ENCODE results near the gene PPP2R5A.
"Not testable (repeated sequence)": the region's sequence is repeated elsewhere in the genome, so short reads cannot be mapped to it uniquely, and the experiment has no call there.

Gene PPP2R5A

GRCh38 chr1:212269306-212269705 lies 15.9 kb upstream of the PPP2R5A start:
- no peak for DNase-seq

DNA sequence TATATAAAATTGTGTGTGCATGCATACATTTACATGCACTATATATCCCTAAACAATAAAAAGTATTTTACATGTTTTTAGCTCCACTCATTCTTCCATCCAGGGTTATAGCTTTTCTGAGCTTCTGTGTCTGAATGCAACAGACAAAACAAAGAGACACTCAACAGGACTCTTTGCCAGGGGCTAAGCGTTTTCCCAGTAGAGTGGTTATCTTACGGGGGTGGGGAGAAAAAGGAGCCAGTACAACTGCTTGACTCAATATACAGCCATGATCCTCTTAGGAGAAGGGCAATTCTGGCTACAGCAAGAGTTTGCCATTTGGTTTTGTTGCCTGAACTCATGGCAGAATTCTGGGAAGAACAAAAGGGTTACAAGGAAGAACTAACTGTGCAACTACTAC lies 14.6 kb upstream of the PPP2R5A start:
- DNase-seq = no peak

GRCh38 chr1:212271234-212271633 lies 14.0 kb upstream of the PPP2R5A start:
- DNase-seq = no peak

DNA sequence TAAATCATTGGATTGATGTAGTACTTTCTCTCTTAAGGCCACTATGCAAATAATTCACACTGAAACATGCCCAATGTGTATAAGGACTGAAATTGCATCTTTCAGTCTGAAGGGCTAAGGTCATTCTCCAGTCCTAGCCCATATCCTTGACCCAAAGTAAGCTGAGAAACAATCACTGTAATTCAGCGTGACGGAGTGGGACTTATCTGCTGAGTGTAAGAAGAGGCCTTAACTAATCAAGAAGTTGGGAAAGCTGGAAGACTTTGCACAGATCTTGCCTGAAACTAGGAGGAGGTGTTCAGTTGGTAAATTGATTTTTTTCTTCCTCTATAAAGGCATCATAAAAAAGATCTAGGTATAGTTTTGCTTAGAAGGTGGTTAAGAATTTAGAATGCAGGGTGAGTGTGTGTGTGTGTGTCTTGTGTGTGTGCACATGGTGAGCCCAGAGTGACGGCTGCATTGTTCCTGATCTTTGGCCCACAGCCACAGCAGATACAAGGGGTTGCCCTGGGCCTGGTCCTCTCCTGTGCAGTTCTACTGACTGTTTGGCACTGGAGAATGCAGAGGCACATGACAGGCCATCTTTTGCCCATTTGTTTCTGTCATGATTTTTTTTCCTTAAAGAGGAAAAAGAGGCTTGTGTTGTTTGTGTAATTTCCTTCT lies 13.3 kb upstream of the PPP2R5A start:
- DNase-seq = no peak

DNA sequence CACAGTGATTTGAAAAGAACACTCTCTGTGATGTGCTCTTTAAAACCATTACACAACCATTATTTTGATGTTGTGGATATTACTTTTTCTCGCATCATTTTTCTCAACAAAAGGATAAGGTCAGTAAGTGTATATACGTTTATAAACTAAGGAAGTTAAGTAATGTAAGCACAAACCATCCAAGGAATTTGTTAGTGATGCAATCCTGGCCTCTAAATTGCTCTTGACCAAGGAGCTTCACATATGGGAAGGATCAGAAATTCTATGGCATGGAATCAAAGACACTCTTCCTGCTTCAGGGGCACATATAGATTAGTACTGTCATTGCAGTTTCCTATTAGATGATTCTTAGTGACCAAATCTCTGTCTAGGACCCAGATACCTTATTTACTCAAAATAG lies 3.6 kb upstream of the PPP2R5A start:
- DNase-seq = no peak

DNA sequence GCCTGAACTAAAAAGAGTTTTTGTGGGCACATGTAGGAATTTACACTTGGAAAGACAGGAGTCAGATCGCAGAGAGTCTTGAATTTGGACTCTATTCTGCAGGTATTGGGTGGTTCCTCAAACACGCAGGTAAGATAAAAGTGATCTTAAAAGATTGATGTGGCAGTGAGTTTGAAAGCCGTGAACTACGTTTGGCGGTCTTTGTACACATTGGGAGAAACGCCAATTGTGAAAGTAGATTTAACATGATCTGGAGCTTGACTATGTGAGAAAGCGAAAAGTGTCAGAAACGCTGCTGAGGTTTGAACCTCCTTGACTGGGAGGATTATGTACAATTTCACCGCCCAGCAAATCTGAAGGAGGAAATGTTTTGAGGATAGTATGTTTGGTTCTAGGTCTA lies 1.5 kb upstream of the PPP2R5A start:
- DNase-seq = no peak

GRCh38 chr1:212284332-212284743 lies 872 bp upstream of the PPP2R5A start:
- no peak for DNase-seq

DNA sequence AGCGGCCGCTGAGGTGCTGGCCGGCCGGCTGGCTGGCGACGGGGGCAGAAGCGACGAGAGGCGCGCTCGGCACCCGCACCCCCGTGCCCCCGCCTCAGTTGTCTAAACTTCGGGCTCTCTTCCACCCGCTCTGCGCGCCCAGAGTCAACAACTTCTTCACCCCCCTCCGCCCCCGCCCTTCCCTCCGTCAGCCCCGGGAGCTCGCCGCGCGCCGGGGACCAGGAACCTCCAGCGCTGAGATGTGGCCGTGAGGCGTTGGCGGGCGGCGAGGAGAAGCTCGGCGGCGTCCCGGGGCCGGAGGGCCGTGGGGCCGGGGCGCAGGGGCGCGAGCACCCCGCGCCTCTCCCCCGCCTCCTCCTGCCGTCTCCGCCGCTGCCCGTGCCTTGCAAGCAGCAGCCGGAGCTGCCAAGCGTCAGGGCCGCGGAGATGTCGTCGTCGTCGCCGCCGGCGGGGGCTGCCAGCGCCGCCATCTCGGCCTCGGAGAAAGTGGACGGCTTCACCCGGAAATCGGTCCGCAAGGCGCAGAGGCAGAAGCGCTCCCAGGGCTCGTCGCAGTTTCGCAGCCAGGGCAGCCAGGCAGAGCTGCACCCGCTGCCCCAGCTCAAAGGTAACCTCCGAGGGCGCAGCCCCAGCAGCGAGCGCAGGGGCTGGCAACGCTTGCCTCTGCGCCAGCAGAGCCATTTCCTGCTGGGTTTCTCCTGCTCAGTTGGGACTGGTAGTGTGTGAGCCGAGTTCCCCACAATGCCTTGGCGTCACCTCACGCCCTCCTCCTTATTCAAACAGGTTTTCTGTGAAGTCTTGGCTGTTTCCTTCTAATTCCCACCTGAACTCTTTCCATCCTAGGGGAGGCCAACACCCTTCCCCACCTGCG lies 710 bp downstream of the PPP2R5A start:
- DNase-seq = peak; percentile 28 to 58

DNA sequence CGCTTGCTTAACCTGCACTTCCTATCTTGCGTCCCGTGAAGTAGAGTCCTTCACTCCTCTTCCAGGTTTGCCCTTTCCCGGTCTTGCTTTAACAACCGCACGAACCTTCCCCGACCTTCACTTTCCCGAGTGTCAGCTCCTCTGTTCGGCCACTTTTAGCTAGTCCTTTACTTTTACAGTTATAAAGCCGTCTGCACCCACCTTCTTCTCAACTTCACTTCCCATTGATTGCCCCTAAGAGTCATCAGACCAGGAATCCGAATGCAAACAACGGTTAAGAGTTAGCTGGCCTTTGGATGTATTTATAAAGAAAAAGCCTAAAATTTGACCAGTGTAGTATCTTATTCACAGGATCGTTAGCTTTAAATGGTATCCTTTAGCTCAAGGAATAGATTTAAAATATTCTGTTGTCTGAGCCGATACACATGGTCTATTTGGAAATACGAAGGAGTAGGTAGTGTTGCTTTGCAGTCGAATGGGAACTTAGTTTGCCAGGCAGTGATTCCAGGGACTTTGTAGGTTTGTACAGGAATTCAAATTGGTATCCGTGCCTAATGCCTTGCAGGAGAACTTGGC lies 1.4 kb downstream of the PPP2R5A start:
- no peak for DNase-seq

DNA sequence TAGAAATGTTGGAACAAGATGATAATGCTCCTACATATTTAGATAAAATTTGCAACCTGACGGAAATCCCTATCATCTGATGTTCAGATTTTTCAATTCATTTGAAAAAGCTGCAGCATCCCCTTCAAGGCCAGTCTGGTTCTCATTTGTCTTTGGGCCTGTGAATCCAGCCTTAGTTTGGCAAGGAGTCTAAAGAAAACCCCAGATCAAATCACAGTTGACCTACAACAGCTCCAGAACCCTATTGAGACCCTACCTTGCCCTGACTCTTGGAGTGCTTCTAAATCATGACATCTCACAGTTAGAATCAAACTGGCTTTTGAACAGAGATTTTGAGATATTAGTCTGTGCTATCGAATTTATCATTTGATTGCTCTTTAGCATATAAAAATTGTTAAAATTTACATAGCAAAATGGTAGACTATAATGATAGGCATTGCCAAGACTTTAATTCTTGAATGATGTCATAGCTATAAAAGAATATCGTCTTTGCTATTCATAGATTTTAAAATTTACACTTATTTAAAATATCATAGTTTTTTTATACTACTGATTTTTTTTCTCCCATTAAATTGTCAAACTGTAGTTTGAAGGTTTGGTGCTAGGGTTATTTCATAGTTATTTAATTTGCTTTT lies 2.2 kb downstream of the PPP2R5A start:
- DNase-seq = no peak

- DNase-seq = not testable (repeated sequence)
Measured at GRCh38 chr1:212287995-212288394, 2.8 kb downstream of the PPP2R5A start.

DNA sequence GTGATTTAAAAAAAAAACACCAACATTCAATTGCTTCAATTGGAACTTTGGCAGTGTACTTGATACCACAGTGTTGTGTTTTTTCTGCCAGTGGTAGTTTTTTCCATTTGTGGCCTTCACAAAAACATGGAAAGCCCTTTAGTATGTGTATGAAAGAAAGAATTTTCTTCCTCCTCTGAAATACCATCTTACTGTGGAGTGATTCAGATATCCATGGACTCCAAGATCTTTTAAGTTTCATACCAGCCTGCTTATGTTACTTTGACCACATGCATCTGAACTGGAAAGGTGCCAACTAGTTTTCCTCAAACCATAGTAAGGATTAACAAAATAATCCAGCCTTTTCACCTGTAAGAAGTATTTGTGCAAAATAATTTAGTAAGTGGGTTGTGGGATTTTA lies 3.4 kb downstream of the PPP2R5A start:
- DNase-seq = no peak

- DNase-seq = no peak
Measured at GRCh38 chr1:212289262-212290077, 4.3 kb downstream of the PPP2R5A start.

GRCh38 chr1:212290608-212291007 lies 5.4 kb downstream of the PPP2R5A start:
- no peak for DNase-seq

- DNase-seq = peak in 1 of 2 experiments; percentile 34
Measured at GRCh38 chr1:212291505-212292134, 6.4 kb downstream of the PPP2R5A start.

DNA sequence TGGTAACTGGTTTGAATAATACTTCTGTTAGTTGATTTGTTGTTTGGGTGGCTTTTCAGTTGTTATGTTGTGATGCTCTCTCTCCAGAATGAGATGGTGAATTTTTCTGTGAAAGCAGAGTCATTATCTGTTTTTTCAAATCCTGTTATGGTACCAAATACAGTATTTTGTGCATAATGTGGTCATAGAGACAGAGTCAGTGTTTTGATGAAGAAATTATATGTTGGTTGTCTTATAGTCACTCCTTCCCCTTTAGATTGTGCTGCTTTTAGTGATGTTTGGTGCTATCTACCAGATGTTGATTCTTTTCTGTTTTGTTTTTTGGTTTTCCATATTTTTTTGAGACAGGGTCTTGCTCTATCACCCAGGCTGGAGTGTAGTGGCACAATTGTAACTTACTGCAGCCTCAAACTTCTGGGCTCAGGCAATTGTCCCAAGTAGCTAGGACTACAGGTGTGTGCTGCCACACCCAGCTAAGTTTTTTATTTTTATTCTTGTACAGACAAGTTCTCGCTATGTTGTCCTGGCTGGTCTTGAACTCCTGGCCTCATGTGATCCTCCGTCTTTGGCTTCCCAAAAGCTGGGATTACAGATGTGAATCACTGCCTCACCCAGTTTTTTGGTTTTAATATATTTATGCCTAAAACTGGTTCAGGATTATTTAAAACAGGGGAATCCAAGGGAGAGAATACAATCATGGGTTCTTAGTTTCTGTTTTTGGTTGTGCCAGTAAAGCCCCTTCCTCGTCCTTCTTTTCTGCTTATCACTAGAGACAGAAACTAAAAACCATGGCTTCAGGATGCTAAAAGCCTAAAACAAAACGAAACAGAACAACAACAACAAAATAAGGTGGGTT lies 7.3 kb downstream of the PPP2R5A start:
- DNase-seq = no peak

- DNase-seq = no peak
Measured at GRCh38 chr1:212293579-212293978, 8.4 kb downstream of the PPP2R5A start.

DNA sequence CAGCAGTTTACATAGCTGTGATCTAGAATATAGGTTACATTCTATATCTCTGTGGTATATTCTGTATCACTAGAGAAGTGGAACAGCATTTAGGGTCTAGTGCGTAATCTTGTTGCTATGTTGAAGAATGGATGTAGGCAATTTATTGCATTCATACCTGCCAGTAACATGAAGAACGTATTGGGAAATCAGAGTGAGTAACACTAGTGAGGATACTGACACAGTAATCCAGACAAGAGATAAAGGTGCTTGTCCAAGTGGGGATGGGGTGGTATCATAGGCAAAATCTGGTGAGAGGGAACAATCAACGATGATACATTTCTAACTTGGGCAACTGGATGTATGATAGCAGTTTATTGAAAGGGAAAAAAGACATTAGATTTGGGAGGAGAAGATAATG lies 9.8 kb downstream of the PPP2R5A start:
- no peak for DNase-seq

GRCh38 chr1:212295579-212295978 lies 10.4 kb downstream of the PPP2R5A start:
- DNase-seq = no peak

DNA sequence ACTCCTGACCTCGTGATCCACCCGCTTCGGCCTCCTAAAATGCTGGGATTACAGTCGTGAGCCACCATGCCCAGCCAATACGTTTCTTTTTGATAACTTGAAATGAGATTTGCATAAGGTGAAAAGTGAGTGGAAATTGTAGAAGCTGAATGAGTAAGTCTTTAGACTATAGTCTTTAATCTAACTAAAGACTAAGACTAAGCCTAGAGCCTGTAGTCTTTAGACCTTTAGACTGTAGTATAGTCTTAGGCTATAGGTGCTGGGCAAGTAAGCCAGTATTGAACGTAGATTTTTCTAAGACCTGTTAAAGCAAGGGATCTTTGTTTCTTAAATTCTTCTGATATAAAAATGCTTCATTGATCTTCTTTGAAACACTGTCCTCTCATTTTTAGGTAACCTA lies 12.1 kb downstream of the PPP2R5A start:
- no peak for DNase-seq

DNA sequence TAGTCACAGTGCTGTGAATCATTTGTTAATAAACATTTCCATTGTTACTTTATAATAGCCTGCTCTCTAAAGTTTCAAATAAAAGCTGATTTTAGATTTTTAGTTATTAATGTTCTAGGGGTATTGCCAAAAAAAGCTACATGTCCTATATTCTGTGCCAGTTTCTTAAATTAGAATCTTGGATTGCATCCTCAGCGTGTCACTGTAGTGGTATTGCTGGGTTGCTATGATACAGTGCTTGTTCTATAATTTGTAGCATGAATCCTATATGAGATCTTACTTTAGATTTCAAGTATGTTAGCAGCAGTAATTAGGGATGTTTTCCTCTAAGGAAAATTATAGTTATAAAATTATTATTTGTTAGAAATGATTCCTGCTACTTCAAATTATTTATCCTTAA lies 16.4 kb downstream of the PPP2R5A start:
- no peak for DNase-seq

Data from NCI-H1930 (cell line).